HG03442 (cell line): ENCODE data around the gene C19orf73.
"Not testable (repeated sequence)": the region's sequence is repeated elsewhere in the genome, so short reads cannot be mapped to it uniquely, and the experiment has no call there.

ENCODE experiments used
- ATAC-seq: cut with Tn5 transposase; IDR thresholded peaks from one replicate; pipeline ENCODE4 v1.9.1; 2021; ENCODE audit warnings: mild to moderate bottlenecking, moderate library complexity; ENCODE audit not compliant: unreplicated experiment

Gene C19orf73

DNA sequence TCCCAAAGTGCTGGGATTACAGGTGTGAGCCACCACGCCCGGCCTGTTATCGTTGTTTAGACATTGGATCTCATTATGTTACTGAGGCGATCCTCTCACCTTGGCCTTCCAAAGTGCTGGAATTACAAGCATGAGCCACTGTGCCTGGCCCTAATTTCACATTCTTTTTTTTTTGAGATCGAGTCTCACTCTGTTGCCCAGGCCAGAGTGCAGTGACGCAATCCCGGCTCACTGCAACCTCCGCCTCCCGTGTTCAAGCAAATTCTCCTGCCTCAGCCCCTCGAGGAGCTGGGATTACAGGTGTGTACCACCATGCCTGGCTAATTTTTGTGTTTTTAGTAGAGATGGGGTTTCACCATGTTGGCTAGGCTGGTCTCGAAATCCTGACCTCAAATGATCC lies 4.3 kb upstream of the C19orf73 start:
- not testable (repeated sequence) for ATAC-seq

DNA sequence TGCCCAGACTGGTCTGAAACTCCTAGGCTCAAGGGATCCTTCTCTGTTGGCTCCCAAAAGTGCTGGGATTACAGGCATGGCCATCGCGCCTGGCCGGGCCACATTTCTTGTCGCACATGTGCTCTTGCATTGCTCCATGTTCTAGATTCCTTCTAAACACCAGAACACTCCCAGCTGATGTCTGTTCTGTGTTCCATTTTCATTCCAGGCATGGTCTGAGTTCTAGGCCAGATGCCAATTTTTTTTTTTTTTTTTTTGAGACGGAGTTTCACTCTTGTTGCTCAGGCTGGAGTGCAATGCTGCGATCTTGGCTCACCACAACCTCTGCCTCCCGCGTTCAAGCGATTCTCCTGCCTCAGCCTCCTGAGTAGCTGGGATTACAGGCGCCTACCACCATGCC lies 2.9 kb upstream of the C19orf73 start:
- not testable (repeated sequence) for ATAC-seq

DNA sequence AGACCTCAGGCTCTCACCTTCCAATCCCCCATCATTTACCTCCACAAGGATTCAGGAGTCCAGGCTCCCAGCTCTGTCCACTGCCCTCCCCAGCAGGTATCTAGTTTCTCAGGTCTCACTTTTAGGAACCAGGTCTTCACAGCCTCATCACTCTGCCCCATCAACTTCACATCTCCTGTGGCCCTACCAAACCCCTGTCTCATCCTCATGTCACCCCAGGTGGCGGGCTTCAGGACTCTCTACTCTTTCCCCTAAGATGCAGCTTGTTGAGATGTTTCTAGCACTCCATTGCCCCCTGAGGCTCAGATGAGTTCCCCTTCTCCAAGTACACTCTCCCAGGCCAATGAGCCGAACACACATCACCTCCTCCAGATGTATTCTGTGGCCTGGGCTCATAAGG lies 1.9 kb upstream of the C19orf73 start:
- no peak for ATAC-seq

- no peak for ATAC-seq
These were observed 1.4 kb upstream of the C19orf73 start for GRCh38 chr19:49120325-49120683.

GRCh38 chr19:49119411-49120324 lies 725 bp upstream of the C19orf73 start, which contains the start of gene PPFIA3:
Gene PPFIA3, plus strand, starts transcription at chr19:49119544. Its CDS starts 8,330 bp downstream, at chr19:49127874.
- no peak for ATAC-seq

DNA sequence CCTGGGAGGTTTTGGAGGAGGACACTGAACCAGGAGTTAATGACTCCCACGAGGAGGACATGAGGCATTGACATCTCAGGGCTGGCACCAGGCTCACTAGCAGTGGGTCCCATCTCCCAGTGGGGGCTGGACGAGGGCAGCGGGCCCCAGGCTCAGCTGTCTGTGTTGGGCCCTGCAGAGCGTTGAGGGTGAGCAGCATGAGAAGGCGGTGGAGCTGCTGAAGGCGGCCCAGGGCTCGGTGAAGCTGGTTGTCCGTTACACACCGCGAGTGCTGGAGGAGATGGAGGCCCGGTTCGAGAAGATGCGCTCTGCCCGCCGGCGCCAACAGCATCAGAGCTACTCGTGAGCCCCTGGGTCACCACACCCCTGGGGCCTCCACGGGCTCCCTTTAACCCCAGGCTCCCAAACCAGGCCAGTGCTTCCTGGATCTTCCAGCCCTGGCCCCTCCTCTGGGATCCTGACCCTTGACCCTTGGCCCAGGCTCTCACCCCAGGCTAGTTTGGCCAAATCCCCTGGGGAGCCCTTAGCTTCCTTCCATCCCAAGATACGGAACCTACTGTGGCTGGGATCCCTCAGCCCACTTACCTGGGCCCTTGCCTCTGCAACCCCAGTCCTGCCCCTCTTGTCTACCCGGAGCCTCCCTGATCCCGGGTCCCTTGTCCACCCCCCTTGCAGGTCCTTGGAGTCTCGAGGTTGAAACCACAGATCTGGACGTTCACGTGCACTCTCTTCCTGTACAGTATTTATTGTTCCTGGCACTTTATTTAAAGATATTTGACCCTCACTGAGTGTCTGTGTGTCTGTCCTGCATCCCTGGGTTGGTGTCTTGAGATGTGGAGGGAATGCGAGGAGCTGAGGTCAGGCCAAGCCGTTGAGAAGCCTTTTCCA lies 1.0 kb downstream of the C19orf73 start:
- ATAC-seq: no peak

- ATAC-seq: no peak
These were observed 2.4 kb downstream of the C19orf73 start for GRCh38 chr19:49116544-49116943.

- ATAC-seq: no peak
These were observed 4.1 kb downstream of the C19orf73 start for GRCh38 chr19:49114630-49115363.

GRCh38 chr19:49113762-49114629 lies 4.9 kb downstream of the C19orf73 start, which contains the start of gene LIN7B:
Gene LIN7B, plus strand, starts transcription at chr19:49114370. Its CDS starts 35 bp downstream, at chr19:49114405.
- peak; percentile 44 for ATAC-seq

DNA sequence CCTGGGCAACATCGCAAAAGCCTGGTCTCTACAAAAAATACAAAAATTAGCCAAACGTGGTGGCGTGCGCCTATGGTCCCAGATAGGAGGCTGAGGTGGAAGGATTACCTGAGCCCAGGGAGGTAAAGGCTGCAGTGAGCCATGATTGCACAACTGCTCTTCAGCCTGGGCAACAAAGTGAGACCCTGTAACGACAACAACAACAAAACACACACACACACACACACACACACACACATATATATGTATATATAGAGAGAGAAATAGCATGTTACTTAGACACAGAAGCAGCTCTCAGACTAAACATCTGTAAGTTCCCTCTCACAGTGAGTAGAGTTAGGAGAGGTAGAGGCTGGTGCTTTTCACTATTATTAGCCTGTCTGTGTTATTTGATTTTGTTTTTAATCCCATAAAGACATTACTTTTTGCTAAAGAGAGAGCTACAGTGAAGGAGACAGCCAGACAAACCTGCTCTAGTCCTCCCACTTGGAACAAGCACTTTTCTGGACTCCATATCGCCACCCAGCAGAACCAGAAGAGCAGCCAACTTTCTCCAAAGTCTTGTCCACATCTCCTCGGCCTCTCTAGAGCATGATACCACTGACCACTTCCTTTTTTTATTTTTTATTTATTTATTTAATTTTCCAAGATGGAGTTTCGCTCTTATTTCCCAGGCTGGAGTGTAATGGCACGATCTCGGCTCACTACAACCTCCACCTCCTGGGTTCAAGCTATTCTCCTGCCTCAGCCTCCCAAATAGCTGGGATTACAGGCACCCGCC lies 7.5 kb downstream of the C19orf73 start:
- ATAC-seq: no peak

DNA sequence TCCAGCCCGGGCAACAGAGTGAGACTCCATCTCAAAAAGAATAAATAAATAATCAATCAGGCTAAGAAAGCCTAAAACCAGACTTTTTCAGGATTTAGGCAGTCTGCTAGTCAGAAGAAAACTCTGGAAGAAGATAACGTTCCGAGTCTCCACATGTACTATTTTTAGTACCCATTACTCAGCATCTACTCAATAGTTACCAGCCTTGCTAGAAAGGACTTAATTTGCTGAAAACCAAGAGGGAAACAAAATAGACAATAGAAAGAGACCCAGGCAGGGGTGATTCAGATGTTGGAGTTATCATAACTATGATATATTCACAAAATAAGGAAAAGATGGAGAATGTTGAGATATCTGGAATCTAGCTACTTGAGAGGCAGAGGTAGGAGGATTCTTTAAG lies 8.4 kb downstream of the C19orf73 start:
- no peak for ATAC-seq

GRCh38 chr19:49109569-49110233 lies 9.2 kb downstream of the C19orf73 start:
- ATAC-seq: no peak

DNA sequence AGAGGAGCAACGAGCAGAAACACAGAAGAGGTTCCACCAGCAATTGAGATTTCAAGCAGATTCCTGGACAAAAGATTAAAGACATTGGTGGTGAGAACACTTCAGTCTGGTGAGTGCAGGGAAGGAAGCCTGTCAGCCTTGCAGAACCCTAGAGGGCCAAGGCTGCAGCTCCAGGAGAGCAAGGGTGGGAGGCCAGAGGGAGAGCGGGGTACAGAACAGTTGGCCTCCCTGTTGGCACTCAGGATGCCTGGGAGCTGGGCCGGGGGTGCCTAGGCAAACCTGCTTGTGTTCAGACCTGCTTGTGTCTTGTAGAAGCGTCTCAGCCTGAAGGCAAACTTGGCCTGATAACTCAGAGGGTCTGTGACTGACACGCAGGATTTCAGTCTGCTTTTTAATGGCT lies 9.9 kb downstream of the C19orf73 start:
- ATAC-seq: no peak

DNA sequence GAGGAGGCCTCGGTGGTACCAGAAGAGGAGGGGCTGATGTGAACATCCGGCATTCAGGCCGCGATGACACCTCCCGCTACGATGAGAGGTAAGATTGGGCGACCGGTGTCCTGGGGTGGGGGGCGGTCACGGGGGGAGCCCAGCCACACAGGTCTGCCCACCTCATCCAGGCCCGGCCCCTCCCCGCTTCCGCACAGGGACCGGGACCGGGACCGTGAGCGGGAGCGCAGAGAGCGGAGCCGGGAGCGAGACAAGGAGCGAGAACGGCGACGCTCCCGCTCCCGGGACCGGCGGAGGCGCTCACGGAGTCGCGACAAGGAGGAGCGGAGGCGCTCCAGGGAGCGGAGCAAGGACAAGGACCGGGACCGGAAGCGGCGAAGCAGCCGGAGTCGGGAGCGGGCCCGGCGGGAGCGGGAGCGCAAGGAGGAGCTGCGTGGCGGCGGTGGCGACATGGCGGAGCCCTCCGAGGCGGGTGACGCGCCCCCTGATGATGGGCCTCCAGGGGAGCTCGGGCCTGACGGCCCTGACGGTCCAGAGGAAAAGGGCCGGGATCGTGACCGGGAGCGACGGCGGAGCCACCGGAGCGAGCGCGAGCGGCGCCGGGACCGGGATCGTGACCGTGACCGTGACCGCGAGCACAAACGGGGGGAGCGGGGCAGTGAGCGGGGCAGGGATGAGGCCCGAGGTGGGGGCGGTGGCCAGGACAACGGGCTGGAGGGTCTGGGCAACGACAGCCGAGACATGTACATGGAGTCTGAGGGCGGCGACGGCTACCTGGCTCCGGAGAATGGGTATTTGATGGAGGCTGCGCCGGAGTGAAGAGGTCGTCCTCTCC lies 11.1 kb downstream of the C19orf73 start:
- ATAC-seq: no peak

GRCh38 chr19:49106648-49107135 lies 12.3 kb downstream of the C19orf73 start:
- no peak for ATAC-seq

- ATAC-seq: no peak
These were observed 14.6 kb downstream of the C19orf73 start for GRCh38 chr19:49104229-49104864.
